ENCODE data around the gene SLC25A21.

Gene SLC25A21

DNA sequence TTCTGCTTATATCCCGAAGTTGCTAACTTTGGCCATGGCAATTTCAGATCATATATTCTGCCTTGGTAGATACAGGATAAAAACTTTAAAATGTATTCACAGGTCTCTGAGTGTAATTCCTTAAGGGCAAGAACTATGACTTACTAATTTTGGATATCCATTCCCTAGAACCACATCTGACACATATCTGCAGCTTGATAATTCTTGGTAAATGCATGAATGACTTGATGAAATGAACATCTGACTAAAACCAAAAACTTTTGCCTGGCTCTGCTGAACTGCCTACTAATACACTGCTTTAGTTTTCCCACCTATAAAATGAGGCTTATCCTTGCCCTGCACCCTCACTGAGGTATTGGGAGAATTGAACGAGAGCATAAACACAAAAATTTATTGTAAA lies 32.2 kb downstream of the SLC25A21 start:
- no peak for DNase-seq

DNA sequence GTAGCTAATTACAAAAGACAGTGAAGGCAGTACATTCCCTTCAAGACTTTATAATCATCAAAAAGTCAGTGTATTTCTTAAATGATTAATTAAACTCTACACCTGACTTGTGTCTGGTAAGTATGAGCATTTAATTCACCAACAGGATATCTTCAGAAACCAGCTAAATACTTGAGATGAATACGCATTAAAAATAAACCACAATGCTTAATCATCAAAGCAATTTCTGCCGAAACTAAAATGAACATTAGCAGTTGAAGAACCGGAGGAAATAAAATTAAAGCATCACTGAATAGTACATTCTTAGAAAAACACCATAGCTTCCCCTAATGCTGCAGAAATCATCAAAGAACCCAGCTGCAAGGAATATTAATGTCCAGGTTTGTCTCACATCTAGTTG lies 32.7 kb downstream of the SLC25A21 start:
- DNase-seq, result no peak

DNA sequence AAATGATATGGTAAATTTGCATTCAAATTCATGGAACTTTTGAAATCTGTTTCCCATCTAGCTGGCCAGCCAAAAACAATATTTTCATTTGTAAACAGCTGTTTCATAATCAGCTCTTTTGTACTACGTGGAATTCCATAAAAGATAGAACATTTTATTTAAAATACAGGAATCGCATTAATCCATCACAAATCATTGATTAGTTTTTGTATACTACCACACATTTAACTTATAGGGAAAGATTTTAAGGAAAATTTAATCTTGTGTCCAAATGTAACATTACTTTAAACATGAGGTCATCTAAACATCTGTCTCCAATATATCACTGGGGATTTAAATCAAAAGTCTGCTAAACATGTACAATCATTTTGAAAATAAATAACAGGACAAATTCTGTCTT lies 33.5 kb downstream of the SLC25A21 start:
- no peak for DNase-seq

DNA sequence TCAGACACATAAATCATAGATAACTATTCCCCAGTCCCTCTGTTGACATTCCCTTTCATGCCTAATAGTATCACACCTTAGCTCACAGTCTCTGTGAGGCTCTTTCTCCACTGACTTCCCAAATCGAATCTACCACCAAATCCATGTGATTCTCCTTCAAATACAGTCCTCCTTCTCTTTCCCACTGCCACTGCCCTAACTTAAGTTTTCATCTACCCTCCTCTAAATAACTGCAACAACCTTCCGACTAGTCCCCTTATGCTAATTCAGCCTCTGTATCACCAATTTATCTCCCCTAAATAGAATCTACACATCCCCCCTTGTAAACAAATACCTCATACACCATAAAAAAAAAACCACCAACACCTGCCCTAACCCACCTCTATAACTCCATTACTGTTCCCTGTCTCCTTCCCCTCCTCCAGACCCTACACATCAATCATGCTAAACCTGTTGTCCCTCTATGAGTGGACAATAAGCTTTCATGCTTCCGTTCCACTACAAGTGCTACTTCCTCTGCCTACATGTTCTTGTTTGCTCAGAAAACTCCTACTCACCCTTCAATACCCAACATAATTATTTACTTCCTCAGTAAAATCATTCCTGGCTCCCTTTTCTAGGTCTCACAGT lies 39.0 kb downstream of the SLC25A21 start:
- DNase-seq, result no peak

DNA sequence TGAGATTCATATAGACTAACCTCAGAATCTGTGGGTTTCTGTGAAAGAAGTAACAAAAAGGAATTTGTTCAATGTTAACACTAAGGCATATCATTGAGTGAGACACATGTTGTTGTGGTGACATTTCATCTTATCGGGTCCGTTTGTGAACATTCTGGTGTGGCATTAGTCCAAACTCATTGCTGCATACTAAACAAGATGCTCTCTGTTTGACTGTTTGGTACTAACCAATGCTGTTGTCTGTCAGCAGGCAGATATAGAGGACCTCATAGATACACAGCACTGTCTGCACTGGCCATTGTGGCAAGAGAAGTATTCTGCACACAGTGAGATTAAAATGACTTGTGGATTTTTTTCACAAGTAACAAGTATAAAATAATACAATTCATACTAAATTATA lies 41.2 kb downstream of the SLC25A21 start:
- no peak for DNase-seq

DNA sequence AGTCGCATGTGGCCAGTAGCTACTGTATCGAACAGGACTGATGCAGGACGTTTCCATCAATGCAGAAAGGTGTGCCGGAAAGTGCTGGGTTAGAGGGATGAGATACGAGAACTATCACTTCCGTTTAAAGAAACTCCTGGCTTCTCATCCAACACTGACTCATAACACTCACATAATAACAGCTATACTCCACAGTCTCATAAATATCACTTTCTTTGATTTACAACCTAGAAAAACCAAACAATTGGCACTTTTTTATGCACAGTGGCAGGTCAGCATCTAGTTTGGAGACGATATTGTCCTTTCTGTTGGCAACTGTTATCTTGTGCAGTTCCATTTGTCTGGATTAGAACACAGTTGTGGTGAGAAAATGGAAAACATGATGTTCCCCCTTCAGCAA lies 43.4 kb downstream of the SLC25A21 start:
- no peak for DNase-seq

DNA sequence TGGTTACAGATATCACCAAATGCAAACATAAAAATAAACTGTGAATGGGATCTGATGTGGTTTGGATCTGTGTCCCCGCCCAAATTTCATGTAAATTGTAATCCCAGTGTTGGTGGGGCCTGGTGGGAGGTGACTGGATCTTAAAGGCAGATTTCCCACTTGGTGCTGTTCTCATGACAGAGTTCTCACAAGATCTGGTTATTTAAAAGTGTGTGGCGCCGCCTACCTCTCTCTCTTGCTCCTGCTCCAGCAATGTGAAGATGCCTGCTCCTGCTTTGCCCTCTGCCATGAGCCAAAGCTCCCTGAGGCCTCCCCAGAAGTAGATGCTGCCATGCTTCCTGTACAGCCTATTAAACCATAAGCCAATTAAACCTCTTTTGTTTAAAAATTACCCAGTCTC lies 47.8 kb downstream of the SLC25A21 start:
- DNase-seq, result no peak

DNA sequence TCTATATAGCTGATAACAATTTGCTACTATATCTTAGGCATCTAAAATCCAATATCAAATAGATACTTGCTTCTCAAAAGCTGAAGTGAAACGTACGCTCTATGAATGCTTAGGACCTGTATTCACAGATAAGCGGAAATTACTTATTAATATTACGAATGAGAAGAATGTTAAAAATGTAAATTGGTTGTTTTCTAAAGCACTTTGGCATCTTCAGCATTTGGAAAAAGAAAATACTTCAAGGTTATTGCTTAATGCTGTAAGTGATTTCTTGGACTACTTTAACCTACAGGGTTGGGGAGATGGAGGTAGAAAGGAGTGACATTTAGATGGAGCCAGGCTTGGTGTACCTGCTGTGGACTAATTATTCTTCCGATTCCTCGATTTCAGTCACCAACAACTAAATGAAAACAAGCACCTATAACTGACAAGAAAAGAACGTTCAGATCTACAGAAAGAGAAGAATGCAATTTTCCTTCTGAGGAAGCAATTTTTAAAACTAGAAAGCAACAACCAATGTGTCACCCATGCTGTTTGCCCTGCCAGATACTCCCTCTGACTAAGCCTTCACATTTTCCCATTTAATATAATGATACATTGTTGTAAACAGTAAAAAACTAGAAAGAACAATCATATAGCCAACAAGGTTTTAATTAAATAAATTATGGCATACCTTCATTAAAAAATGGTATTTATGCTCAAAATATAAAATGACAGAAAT lies 49.3 kb downstream of the SLC25A21 start:
- DNase-seq, result no peak

DNA sequence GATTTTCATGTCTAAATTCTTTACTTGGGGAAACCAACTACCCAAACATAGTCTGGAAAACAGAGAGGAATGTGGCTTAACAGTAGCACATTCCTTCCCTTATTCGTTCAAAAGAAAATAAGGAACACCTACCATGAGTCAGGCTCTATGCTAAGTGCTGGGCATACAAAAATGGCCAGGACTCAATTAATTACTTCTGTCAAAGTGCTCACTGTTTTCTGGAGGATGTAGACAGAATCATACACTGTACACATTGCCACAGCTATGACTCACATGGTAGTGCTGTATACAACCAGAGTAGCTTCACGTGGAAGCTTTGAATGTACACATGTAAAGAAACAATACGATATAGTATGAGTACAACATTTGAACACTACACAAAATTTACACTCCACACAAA lies 50.1 kb downstream of the SLC25A21 start:
- no peak for DNase-seq

DNA sequence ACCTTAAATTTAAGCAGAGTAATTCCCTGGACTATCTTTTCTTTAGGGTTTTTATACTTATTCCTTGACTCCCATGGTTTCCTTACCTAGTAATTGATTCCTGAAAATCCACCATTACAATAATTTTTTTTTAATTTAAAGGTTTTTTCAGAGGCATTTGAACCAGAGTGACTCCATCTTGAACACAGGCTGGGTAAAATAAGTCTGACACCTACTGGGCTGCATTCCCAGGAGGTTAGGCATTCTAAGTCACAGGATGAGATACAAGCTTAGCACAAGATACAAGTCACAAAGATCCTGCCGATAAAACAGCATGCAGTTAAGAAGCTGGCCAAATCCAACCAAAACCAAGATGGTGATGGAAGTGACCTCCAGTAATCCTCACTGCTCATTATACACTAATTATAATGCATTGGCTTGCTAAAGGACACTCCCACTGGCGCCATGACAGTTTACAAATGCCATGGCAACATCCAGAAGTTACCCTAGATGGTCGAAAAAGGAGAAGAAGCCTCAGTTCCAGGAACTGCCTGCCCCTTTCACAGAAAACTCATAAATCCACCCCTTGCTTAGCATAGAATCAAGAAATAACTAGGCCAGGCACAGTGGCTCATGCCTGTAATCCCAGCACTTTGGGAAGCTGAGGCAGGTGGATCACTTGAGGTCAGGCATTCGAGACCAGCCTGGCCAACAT lies 53.6 kb downstream of the SLC25A21 start:
- DNase-seq, result no peak

DNA sequence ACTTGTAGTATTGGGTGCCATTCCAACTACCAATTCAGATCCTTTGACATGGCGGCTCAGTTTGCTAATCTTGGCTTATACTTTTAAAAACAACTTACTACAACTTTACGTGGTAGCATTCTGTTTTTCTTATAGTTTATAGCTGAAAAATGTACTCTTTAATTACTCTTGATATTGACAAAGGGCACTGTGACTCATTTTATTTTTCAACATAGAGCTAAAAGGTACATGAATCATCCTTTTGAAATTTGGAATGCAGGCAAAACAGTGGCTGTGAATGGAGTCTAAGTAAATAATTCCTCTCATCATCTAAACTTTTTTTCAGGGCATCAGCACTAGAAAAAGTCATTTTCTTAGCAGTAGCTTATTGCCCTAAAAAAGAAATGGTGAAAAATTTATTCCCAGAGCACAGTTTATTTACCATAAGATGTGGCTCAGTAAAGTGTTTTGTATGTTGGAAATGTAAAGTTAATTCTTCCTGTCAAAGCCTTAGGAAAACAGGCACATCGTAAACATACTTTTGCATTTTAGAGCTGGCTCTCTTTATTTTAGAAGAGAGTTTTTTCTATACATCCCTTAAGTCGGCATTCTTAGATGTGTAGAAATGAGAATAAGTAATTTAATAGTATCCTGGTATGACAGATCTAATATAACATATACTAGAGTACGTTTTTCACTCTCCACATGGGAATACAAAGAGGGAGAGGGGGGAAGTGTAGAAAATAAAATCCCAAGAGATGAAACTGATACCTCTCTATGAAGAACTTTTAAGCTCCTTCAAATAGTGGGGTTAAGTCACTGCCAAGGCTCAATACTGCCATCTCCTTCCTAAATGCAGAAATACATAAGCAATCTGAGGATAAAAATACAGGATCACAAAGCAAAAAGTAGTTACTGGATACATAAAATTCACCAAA lies 55.2 kb downstream of the SLC25A21 start:
- DNase-seq, result no peak

DNA sequence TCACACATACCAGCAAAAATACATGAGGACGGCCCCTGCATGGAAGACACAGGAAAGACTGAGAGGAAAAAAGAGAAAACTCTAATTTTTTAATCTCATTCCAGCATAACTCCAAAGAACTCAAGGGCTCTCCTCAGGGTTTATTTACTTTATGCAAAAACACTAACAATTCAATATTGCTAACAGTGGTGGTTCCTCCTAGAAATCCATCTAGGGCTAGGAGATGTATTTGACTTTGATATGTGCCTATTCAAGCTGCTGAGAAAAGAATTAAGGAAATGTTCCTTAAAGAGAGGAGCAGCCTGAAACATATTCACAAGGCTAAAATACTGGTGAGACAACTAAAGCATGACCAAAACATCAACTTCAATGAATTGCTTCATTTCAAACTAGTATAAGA lies 57.0 kb downstream of the SLC25A21 start:
- DNase-seq, result no peak

DNA sequence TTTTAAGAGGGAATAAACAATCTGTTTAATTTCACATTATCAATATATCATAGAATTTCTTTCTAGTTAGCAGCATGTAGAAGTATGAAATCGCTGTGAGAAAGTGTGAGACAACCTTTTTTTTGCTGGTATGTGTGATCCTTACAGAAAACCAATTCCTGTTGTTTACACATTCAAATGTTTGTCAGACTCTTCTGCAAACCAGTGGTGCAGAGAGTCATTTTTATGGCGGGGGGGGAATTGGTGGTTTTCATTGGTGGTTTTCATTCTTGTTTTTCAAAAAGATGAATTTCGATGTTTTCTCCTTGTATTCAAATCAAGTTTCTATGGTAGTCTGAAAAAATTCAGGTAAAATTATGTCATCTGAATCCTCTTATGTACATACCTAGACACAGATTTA lies 57.8 kb downstream of the SLC25A21 start:
- DNase-seq, result no peak

DNA sequence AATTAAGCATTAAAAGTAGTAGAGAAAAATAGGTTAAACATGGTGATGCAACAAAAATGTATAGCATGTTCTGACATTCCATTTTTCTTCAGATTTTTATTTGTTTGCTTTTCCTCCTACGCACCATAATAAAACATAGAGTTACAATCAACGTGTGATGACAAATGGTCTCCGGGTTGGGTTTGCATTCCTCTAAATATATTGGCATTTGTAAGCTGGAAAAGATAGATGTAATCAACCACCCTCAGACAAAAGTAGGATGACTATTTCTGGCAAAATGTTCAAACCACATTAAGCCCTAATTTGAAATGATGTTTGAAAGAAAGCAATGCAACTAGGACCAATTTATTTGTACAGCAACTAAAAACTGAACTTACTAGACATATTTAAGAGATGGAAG lies 58.4 kb downstream of the SLC25A21 start:
- DNase-seq, result no peak

DNA sequence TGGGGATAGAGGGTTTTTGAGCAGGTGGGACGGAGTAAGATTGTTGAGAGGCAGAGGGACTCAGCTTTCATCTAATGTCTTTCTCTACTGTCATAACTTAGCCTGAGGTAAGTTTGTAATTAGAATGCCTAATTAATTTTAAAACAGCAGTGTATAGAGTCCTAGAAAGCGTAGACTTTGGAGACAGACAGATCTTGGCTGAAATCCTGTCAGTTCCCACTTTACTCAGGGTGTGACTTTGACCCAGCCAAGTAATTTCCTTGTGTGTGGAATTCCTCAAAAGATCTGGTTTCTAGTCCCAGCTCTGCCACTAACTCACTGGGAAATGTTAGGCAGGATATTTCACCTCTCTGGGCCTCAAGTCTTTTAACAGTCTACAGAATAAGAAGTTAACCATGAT lies 74.3 kb downstream of the SLC25A21 start:
- DNase-seq, result no peak

DNA sequence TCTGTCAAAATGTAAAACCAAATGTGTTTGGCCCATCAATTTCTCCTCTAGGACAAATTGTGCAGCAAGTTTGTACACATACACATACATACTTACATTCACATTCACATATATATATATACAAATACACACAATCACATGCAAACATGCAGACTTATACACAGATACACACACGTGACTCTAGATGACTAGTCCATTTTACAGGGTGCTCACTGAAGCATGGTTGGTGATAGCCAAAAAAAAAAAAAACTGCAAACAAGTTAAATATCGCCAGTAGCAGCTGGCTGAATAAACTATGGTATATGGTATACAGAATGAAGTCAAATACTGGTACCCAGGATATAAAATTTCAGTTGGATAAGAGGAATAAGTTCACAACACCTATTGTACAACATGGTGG lies 77.9 kb downstream of the SLC25A21 start:
- DNase-seq, result no peak

DNA sequence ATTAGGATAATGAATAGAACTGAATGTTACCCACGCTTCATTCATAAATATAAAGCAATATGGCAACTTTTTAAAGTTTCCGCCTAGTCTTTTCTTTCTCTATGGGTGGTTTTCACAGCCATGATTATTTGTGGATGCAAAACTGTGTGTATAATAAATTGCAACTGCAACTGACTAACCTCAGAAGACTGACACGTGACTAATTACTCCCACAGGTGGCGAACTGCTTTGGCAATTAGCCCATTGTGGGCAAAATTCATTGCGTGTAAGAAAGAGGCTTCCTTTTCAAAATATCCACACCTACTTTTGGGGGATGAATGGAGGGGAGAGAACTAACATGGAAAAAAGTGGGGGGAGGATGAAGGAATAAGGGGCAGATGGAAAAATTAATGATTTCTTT lies 79.0 kb downstream of the SLC25A21 start:
- no peak for DNase-seq

DNA sequence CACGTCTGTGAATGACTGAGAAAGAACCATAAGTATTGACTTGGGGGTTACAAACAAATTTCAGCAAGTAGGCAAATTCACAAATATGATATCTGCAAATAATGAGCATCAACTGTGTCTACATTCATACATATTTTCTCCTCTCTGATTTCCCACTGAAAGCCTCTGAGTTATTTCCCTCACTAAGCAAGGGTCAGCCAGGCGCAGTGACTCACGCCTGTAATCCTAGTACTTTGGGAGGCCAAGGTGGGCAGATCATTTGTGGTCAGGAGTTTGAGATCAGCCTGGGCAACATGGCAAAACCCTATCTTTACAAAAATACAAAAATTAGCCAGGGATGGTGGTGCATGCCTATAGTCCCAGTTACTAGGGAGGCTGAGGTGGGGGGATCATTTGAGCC lies 80.8 kb downstream of the SLC25A21 start:
- DNase-seq, result no peak

DNA sequence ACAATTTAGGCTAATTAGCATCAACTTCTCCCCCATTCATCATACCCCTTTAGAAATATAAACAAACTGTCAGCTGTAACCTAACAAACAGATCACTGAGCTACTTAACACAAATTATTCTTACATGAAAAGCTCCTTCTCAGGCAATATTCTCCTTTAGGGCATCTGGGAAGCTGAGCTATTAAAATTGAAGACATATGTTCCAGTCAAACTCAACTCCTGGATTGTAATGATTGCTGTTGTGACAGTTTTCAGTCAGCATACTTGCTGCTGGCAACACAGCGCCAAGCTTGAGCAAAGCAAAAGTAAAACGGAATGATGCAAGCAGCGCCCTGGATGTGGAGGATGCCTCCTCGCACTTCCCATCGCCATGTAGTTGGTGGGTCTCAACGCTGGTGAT lies 82.4 kb downstream of the SLC25A21 start:
- DNase-seq, result no peak

DNA sequence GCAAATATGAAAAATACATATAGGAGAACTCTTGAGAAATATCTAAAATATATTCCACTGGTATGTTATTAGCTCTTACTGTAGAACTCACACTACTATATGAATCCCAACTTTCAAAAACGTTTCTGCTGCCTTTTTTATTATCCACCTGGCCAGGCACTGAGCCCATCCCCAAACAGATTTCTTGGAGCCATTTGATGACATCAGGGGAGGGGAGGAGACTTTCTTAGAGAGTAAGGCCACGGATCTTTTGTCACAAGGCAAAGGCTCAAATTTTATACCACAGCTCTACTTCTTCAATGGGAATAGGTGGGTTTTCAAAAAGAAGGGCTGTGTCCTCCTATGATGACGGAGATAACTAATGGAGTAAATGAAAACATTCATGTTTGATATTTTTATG lies 83.0 kb downstream of the SLC25A21 start:
- no peak for DNase-seq

DNA sequence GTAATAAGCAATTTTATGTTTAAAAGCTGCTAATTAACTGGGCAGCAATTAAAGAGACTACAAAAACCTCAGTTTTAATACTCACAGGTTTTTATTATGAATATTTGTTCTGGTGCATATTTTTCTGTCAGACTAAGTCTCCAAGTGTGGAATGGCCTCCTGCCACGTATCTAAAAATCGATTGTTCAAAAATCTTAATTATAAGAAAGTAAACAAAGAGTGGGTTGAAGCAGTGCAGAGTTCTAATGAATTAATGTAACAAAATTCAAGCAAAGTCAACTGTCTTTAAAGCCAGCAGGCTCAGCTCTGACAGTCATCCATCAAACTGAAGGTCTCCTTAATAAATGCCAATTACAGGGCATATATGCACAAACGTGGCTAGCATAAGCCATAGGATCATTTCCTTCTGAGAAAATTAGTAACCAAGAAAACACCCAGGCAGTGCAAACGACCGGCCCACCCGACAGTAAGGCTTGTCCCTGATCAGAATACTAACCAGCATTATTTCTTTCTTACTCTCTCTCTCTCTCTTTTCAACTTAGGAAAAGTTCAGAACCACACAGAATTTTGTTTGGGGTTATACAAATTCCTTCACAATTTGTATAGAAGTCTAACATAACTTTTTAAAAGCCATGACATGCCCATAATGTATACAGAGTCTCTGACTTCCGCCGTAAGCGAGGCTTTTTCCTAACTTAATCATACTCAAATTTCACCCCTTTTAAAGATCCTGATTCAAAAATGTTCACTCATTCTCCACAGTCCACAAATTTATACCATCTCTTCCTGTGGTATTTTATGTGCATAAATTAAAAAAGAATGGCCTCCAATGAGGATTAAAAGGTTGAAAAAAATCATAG lies 83.8 kb downstream of the SLC25A21 start:
- no peak for DNase-seq

DNA sequence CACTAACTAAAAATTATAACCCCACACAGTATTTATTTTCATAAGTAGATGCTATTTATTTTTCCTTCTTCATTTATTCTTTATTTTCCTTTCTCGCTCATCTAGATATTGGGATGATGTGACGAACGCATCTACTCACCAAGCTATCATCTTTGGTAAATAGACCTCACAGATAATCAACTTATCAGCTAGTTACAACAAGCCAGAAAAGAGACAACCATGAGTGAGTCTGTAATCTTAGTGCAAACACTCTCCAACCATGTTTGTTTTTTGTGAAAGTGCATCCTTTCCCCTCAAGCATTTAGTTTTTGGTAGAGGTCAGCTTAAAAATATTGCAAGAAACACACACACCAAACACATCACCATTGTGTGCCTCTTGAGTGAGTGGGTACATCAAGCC lies 84.9 kb downstream of the SLC25A21 start:
- no peak for DNase-seq
